NCI-H128 (cell line): ENCODE measurements around the gene KIAA1958.
A peak's percentile ranks its signal among the peaks of the same experiment; 100 is the strongest.

Experiments used
- DNase-seq: peaks from one replicate; lab custom pipeline; 2025; ENCODE audit not compliant: unreplicated experiment; lab: John Stamatoyannopoulos, UW

KIAA1958 gene

DNA sequence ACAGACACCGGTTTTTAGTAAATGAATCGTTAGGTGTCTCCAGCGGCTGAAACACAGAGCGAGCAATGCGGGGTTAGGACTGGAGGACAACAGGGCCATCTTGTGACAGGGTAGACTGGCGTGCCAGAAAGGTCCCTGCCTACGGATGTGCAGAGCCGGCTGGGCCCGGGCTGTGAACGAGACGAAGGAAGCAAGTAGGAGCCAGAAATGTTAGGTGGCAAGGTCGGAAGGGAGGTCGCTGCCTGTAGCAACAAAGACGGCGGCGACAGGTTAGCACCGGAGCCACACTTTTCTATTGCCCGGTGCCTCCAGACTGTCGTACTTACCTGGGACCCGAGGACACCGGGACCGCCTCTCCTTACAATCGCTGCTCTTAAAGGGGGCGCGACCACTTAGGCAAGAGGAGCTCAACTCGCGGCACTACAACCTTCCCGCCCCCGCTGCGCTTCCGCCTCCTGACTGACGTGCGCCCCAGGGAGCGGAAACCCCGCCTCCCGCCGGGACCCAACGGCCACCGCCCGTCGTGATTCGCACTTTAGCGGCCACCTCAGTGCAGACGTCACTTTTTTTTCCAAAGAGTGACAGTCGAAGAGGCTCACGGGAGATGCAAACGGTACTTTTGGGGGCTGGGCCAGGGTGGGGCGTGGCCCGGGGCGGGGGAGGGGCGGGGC, 231.2 kb downstream of the KIAA1958 start, which contains the start of gene INIP:
Gene INIP, minus strand, starts transcription at position 457 of the 671 bp plus-strand sequence. CDS start 1,632 bp downstream, outside the sequence.
- peak; percentile 91 for DNase-seq
